OCI-LY3 (cell line): Measurements from ENCODE around the gene MPZL1.

Experiments
- H2AFZ ChIP-seq: fragments of 200-600, 300-600 bp; shearing (Covaris generic); 2 replicates; pipeline ENCODE4 v1.6.0; 2014; ENCODE audit warnings: antibody characterized with exemption, low read depth, low read length
- H3K27ac ChIP-seq: fragments of 200-600, 300-600 bp; sonication (generic); 2 replicates; pipeline ENCODE4 v1.5.1; 2014; ENCODE audit warnings: mild to moderate bottlenecking, low read length, moderate library complexity, mixed read lengths
- H3K27me3 ChIP-seq: fragments of 200-600, 300-600 bp; sonication (generic); 2 replicates; pipeline ENCODE4 v1.6.1; 2014; ENCODE audit warnings: low read depth, low read length, mixed read lengths
- H3K36me3 ChIP-seq: fragments of 200-600, 300-600 bp; sonication (generic); replicated peaks from 2 replicates; pipeline ENCODE3; 2014; ENCODE audit warnings: low read depth, low read length, mixed read lengths
- H3K4me1 ChIP-seq: fragments of 300-600, 200-600 bp; sonication (generic); 2 replicates; pipeline ENCODE4 v1.6.1; 2014; ENCODE audit warnings: low read length, mixed read lengths
- H3K4me2 ChIP-seq: fragments of 200-600, 300-600 bp; sonication (generic); 2 replicates; pipeline ENCODE4 v1.6.1; 2014; ENCODE audit warnings: low read length, mixed read lengths
- H3K4me3 ChIP-seq: fragments of 300-600, 200-600 bp; sonication (generic); 2 replicates; pipeline ENCODE4 v1.5.1; 2014; ENCODE audit warnings: antibody characterized with exemption, mild to moderate bottlenecking, low read length, moderate library complexity
- H3K79me2 ChIP-seq: fragments of 300-600, 200-600 bp; shearing (Covaris generic); 2 replicates; pipeline ENCODE4 v1.6.1; 2014; ENCODE audit warnings: mild to moderate bottlenecking, low read length, mixed read lengths
- H3K9ac ChIP-seq: fragments of 300-600, 200-600 bp; shearing (Covaris generic); 2 replicates; pipeline ENCODE4 v1.6.0; 2014; ENCODE audit warnings: mild to moderate bottlenecking, low read length, moderate library complexity
- H3K9me3 ChIP-seq: fragments of 200-600, 300-600 bp; shearing (Covaris generic); 2 replicates; pipeline ENCODE4 v1.6.1; 2014; ENCODE audit warnings: low read length, mixed read lengths; ENCODE audit not compliant: insufficient read depth
- H4K20me1 ChIP-seq: fragments of 200-600, 300-600 bp; sonication (generic); 2 replicates; pipeline ENCODE4 v1.6.1; 2016; ENCODE audit warnings: low read length, mixed read lengths; ENCODE audit not compliant: insufficient read depth
- CTCF ChIP-seq: fragments of 200-600, 300-600 bp; sonication (generic); IDR thresholded peaks from 2 replicates; pipeline ENCODE4 v1.5.1; 2014; ENCODE audit warnings: antibody characterized with exemption, low read length, low read depth
- EZH2phosphoT487 ChIP-seq: fragments of 200-600 bp; shearing (Covaris generic); IDR thresholded peaks from 2 replicates; pipeline ENCODE4 v1.6.1; 2018; ENCODE audit warnings: antibody characterized with exemption, mixed run types, low read depth

The MPZL1 gene

GRCh38 chr1:167776151-167776550 lies 54.4 kb downstream of the MPZL1 start:
- Histone ChIP-seq H3K27ac (no peak overlapping the region), H3K27me3 (no peaks in the 10 kb centered on the region), H2AFZ (no peak overlapping the region), H3K79me2 (no peaks in the 10 kb centered on the region), H3K36me3 (peaks cover 75% of the 10 kb centered on the region), H3K4me3 (no peak overlapping the region), H3K4me2 (no peak overlapping the region), H4K20me1 (no peaks in the 10 kb centered on the region), H3K9me3 (no peaks in the 10 kb centered on the region), H3K9ac (no peak overlapping the region), H3K4me1 (peaks cover 11% of the 10 kb centered on the region)
- TF ChIP-seq CTCF (no peak), EZH2phosphoT487 (no peak)

- no peak for TF ChIP-seq EZH2phosphoT487
- TF ChIP-seq CTCF: no peak
- Histone ChIP-seq H3K36me3 (peaks cover 79% of the 10 kb centered on the region), H3K9me3 (no peaks in the 10 kb centered on the region), H3K79me2 (no peaks in the 10 kb centered on the region), H3K27ac (no peak overlapping the region), H3K9ac (no peak overlapping the region), H4K20me1 (no peaks in the 10 kb centered on the region), H3K4me1 (peaks cover 11% of the 10 kb centered on the region), H3K27me3 (no peaks in the 10 kb centered on the region), H2AFZ (no peak overlapping the region), H3K4me3 (no peak overlapping the region), H3K4me2 (no peak overlapping the region)
These were observed 55.0 kb downstream of the MPZL1 start for GRCh38 chr1:167776616-167777268.

DNA sequence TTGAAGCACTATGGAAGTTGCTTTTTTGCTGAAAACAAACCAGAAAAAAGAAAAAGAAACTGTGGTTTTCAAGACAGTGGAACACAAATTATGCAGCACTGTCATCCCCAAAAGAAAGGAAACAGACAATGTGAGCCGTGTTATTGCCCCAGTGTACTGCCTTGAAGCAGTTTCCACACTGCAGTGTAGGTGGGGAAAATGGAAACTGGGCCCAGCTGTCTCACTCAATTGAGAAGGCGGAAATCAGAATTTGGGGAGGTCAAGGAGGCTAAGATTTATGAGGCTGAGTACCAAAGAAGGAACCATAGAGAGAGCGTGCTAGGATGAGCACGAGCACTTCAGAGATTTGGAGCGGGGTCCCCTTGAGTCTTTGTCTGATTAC lies 55.5 kb downstream of the MPZL1 start:
- no peaks in the 10 kb centered on the region for H3K9me3 ChIP-seq
- H2AFZ ChIP-seq: no peak overlapping the region
- no peaks in the 10 kb centered on the region for H4K20me1 ChIP-seq
- no peak overlapping the region for H3K27ac ChIP-seq
- H3K9ac ChIP-seq: no peak overlapping the region
- no peak overlapping the region for H3K4me3 ChIP-seq
- no peaks in the 10 kb centered on the region for H3K79me2 ChIP-seq
- no peaks in the 10 kb centered on the region for H3K27me3 ChIP-seq
- TF ChIP-seq EZH2phosphoT487 (no peak), CTCF (no peak)
- H3K4me1 ChIP-seq: peaks cover 11% of the 10 kb centered on the region
- no peak overlapping the region for H3K4me2 ChIP-seq
- H3K36me3 ChIP-seq: peaks cover 77% of the 10 kb centered on the region

GRCh38 chr1:167781558-167781957 lies 59.8 kb downstream of the MPZL1 start:
- no peak for TF ChIP-seq EZH2phosphoT487
- no peak for TF ChIP-seq CTCF
- no peak overlapping the region for H3K4me3 ChIP-seq
- no peaks in the 10 kb centered on the region for H4K20me1 ChIP-seq
- H2AFZ ChIP-seq: no peak overlapping the region
- H3K27ac ChIP-seq: no peak overlapping the region
- H3K4me1 ChIP-seq: no peaks in the 10 kb centered on the region
- no peaks in the 10 kb centered on the region for H3K79me2 ChIP-seq
- no peak overlapping the region for H3K4me2 ChIP-seq
- H3K9me3 ChIP-seq: no peaks in the 10 kb centered on the region
- H3K36me3 ChIP-seq: peaks cover 57% of the 10 kb centered on the region
- H3K9ac ChIP-seq: no peak overlapping the region
- no peaks in the 10 kb centered on the region for H3K27me3 ChIP-seq
